ENCODE results near the gene OR2T3. TPM values are rescaled to one million over a fixed set of nuclear protein-coding genes. Genes with fewer than 3 reads are reported as not detected.
"Not testable (repeated sequence)": the region's sequence is repeated elsewhere in the genome, so short reads cannot be mapped to it uniquely, and the experiment has no call there.

The OR2T3 gene, protein sequence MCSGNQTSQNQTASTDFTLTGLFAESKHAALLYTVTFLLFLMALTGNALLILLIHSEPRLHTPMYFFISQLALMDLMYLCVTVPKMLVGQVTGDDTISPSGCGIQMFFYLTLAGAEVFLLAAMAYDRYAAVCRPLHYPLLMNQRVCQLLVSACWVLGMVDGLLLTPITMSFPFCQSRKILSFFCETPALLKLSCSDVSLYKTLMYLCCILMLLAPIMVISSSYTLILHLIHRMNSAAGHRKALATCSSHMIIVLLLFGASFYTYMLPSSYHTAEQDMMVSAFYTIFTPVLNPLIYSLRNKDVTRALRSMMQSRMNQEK
- polyA plus RNA-seq (not detected in 2 replicates), polyA minus RNA-seq (not detected in 2 replicates)

DNA sequence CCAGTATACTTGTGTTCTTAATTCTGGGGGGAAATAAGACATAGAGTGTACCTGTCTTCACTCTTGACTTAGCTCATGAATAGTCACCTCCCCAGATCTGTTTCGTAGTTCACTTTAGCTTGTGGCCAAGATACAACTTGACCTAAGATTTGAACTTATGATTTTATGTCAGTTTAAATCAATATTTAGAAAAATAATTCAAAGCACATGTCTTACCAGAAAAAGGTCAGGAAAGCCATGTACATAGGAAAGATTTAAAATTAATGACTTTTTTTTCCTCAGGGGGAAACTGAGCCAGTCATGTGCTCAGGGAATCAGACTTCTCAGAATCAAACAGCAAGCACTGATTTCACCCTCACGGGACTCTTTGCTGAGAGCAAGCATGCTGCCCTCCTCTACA, at the start of gene OR2T3:
Gene OR2T3, plus strand, starts transcription at position 301 of the 400 bp plus-strand sequence. Its CDS starts 0 bp downstream, at position 301.
- not testable (repeated sequence) for H3K9me3 ChIP-seq (ENCODE audit: low read length); H3F3A ChIP-seq (ENCODE audit: insufficient read depth, low read length, poor library complexity, severe bottlenecking)

DNA sequence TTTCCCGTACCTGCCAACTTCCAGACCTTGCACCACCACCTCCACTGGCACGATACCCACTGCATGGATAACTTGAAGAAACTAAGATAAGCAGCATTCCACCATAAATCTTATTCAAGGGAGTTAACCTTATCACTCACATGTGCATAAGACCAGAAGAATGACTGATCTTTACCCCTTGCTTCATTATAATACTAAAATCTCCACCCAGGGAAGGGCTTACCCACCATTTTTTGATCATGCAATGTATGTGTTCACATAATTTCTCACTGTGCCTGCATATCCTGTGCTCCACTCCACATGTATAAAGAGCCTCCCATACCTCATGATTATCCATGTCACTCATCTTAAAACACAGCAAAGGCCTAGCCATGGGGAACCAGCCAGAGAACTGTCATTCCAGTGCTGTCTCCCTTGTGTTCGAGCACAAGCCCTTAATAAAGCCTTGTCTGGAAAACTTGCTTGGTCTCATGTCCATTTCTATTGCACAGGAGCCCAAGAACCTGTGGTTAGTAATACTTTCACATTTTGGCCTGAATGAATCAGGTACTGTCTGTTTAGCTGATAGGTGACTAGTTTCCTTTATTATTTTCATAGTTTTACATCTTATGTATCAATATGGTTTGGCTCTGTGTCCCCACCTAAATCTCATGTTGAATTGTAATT, 45.5 kb upstream of the OR2T3 start:
- not testable (repeated sequence) for H3F3A ChIP-seq (ENCODE audit: insufficient read depth, low read length, poor library complexity, severe bottlenecking); H3K4me2 ChIP-seq (ENCODE audit: low read length); H3K9me3 ChIP-seq (ENCODE audit: low read length); H3K27ac ChIP-seq (ENCODE audit: low read length); H3K4me3 ChIP-seq (ENCODE audit: low read length); H3K9me2 ChIP-seq (ENCODE audit: insufficient read depth, low read length); H4K20me1 ChIP-seq (ENCODE audit: insufficient read depth); H3K36me3 ChIP-seq (ENCODE audit: insufficient read depth, low read length); H3K27me3 ChIP-seq (ENCODE audit: insufficient read depth, low read depth, low read length); H3K9ac ChIP-seq (ENCODE audit: low read length); H3K79me2 ChIP-seq (replicated peaks; ENCODE audit: insufficient read depth, low read length); H2AFZ ChIP-seq (ENCODE audit: low read depth, low read length)

More for the DNA sequence above, at the start of gene OR2T3:
- H4K20me1 ChIP-seq (ENCODE audit: insufficient read depth); H2AFZ ChIP-seq (ENCODE audit: low read depth, low read length); H3K9ac ChIP-seq (ENCODE audit: low read length); H3K27me3 ChIP-seq (ENCODE audit: insufficient read depth, low read depth, low read length); H3K4me3 ChIP-seq (ENCODE audit: low read length); H3K79me2 ChIP-seq (replicated peaks; ENCODE audit: insufficient read depth, low read length); H3K9me2 ChIP-seq (ENCODE audit: insufficient read depth, low read length); H3K36me3 ChIP-seq (ENCODE audit: insufficient read depth, low read length); H3K27ac ChIP-seq (ENCODE audit: low read length); H3K4me2 ChIP-seq (ENCODE audit: low read length): not testable (repeated sequence)

DNA sequence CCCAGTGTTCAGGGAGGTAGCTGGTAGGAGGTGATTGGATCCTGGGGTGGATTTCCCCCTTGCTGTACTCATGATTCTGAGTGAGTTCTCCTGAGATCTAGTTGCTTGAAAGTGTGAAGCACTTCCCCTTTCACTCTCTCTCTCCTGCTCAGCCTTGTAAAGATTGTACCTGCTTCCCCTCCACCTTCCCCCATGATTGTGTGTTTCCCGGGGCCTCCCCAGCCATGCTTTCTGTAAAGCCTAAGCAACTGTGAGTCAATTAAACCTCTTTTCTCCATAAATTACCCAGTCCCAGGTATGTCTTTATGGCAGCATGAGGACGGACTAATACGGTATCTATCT, 45.0 kb upstream of the OR2T3 start:
- not testable (repeated sequence) for H3F3A ChIP-seq (ENCODE audit: insufficient read depth, low read length, poor library complexity, severe bottlenecking); H3K9me2 ChIP-seq (ENCODE audit: insufficient read depth, low read length); H3K79me2 ChIP-seq (replicated peaks; ENCODE audit: insufficient read depth, low read length); H3K9me3 ChIP-seq (ENCODE audit: low read length); H3K27ac ChIP-seq (ENCODE audit: low read length); H4K20me1 ChIP-seq (ENCODE audit: insufficient read depth); H3K4me2 ChIP-seq (ENCODE audit: low read length); H3K9ac ChIP-seq (ENCODE audit: low read length); H3K4me3 ChIP-seq (ENCODE audit: low read length); H3K36me3 ChIP-seq (ENCODE audit: insufficient read depth, low read length); H3K27me3 ChIP-seq (ENCODE audit: insufficient read depth, low read depth, low read length); H2AFZ ChIP-seq (ENCODE audit: low read depth, low read length)

DNA sequence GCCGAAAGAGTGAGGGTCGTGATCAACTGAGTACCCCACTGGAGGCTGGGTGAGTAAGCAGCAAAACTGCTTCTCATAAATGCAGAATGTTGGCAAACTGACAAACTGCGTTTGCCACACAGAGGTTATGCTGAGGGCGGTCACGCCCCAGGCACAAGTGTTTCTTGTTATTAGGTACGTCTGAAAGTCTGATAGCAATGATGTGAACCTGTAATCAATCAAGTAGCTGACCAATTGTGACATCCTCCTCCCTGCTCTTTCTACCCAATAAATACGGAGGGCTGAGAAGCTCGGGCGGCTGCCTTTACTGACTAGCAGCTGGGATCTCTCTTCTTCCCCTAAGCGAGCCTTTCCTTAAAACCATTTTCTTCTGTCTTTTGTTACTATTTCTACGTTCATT, 41.5 kb upstream of the OR2T3 start:
- not testable (repeated sequence) for H2AFZ ChIP-seq (ENCODE audit: low read depth, low read length); H4K20me1 ChIP-seq (ENCODE audit: insufficient read depth); H3K9me3 ChIP-seq (ENCODE audit: low read length); H3F3A ChIP-seq (ENCODE audit: insufficient read depth, low read length, poor library complexity, severe bottlenecking); H3K4me2 ChIP-seq (ENCODE audit: low read length); H3K27ac ChIP-seq (ENCODE audit: low read length); H3K4me3 ChIP-seq (ENCODE audit: low read length); H3K9me2 ChIP-seq (ENCODE audit: insufficient read depth, low read length); H3K27me3 ChIP-seq (ENCODE audit: insufficient read depth, low read depth, low read length); H3K9ac ChIP-seq (ENCODE audit: low read length); H3K36me3 ChIP-seq (ENCODE audit: insufficient read depth, low read length); H3K79me2 ChIP-seq (replicated peaks; ENCODE audit: insufficient read depth, low read length)

DNA sequence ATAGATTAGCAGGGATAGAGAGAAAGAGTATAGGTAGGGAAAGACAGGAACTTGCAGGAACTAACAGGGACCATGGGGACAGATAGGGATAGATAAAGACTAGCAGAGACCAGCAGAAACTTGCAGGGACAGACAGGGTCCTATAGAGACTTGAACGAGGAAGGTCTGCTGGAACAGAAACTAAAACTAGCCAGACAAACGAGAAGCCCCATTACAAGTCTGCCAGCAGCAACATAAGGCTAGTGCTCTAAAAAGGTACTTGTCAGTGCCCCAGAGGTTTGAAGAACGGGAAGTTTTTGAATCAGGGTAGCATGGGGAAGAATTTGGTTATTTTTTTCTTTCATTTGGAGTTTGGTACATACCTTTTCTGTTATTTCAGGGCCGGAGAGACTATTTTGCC, 41.0 kb upstream of the OR2T3 start:
- not testable (repeated sequence) for H3K27me3 ChIP-seq (ENCODE audit: insufficient read depth, low read depth, low read length); H3K9ac ChIP-seq (ENCODE audit: low read length); H3K36me3 ChIP-seq (ENCODE audit: insufficient read depth, low read length); H3K79me2 ChIP-seq (replicated peaks; ENCODE audit: insufficient read depth, low read length); H2AFZ ChIP-seq (ENCODE audit: low read depth, low read length); H3K27ac ChIP-seq (ENCODE audit: low read length); H3K9me3 ChIP-seq (ENCODE audit: low read length); H3K9me2 ChIP-seq (ENCODE audit: insufficient read depth, low read length); H3K4me2 ChIP-seq (ENCODE audit: low read length); H3F3A ChIP-seq (ENCODE audit: insufficient read depth, low read length, poor library complexity, severe bottlenecking); H3K4me3 ChIP-seq (ENCODE audit: low read length); H4K20me1 ChIP-seq (ENCODE audit: insufficient read depth)

DNA sequence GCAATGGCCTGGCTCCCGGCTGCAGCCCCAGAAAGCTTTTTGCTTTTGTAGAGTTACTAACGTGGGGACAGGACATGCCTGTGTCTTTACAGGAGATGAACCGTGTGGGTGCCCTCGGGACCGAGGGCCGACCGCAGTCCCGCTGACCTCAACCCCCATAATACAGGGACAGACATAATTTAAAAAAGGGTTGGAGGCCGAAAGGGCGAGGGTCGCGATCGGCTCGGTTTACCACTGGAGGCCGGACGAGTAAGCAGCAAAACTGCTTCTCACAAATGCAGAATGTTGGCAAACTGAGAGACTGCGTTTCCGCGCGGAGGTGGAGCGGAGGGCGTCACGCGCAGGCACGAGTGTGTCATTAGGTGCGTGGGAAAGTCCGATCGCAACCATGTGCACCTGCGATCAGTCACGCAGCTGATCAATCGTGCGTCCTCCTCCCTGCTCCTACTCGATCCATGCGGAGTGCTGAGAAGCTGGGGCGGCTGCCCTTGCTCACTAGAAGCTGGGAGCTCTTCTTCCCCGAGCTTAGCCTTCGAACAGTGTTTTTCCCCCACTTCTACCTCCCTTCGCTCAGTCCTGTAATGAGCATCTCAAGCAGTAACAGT, 39.2 kb upstream of the OR2T3 start:
- H3K27ac ChIP-seq (ENCODE audit: low read length); H3K27me3 ChIP-seq (ENCODE audit: insufficient read depth, low read depth, low read length); H3K4me3 ChIP-seq (ENCODE audit: low read length); H3K9me3 ChIP-seq (ENCODE audit: low read length); H3F3A ChIP-seq (ENCODE audit: insufficient read depth, low read length, poor library complexity, severe bottlenecking); H4K20me1 ChIP-seq (ENCODE audit: insufficient read depth); H2AFZ ChIP-seq (ENCODE audit: low read depth, low read length); H3K36me3 ChIP-seq (ENCODE audit: insufficient read depth, low read length); H3K9me2 ChIP-seq (ENCODE audit: insufficient read depth, low read length); H3K9ac ChIP-seq (ENCODE audit: low read length); H3K79me2 ChIP-seq (replicated peaks; ENCODE audit: insufficient read depth, low read length); H3K4me2 ChIP-seq (ENCODE audit: low read length): not testable (repeated sequence)

DNA sequence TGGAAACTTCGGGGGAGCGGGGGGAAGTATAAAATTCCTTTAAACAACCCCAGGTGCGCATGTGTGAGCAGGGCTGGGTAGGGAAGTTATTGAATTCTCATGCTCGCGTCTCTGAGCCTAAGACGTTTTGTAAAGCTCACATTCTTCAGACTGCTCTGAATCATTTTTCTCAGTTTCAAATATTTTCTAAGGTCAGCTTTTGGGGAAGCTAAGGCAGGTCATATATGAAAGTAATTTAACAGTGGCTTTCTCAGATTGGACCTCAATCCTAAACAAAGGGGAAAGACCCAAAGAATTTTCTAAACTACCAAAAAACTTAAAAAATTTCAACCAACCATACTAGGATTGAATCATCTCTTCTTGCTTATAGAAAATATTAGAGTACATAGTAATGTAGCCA, 38.2 kb upstream of the OR2T3 start:
- H3K4me2 ChIP-seq (ENCODE audit: low read length); H3K27me3 ChIP-seq (ENCODE audit: insufficient read depth, low read depth, low read length); H2AFZ ChIP-seq (ENCODE audit: low read depth, low read length); H4K20me1 ChIP-seq (ENCODE audit: insufficient read depth); H3K36me3 ChIP-seq (ENCODE audit: insufficient read depth, low read length); H3K9ac ChIP-seq (ENCODE audit: low read length); H3K9me2 ChIP-seq (ENCODE audit: insufficient read depth, low read length); H3F3A ChIP-seq (ENCODE audit: insufficient read depth, low read length, poor library complexity, severe bottlenecking); H3K27ac ChIP-seq (ENCODE audit: low read length); H3K79me2 ChIP-seq (replicated peaks; ENCODE audit: insufficient read depth, low read length); H3K4me3 ChIP-seq (ENCODE audit: low read length); H3K9me3 ChIP-seq (ENCODE audit: low read length): not testable (repeated sequence)

DNA sequence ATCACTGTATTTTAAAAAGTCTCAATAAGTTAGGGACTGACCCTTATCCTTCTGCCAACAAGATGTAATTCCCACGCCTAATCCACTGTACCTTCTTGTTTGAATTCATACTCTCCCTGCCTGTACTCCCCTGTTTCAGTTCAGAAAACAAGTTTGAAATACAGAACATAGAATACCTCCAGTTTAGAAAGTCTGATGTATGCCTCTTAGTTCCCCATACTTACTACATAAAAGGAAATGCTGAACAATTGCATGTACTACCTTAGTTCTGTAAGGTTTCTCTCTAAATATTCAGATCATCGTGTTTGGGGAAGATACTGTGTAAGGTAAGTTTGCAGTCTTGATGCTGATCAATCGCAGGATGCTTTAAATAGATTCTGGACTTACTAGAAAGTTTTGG, 36.8 kb upstream of the OR2T3 start:
- H3K4me2 ChIP-seq (ENCODE audit: low read length); H3K9me3 ChIP-seq (ENCODE audit: low read length); H3K27me3 ChIP-seq (ENCODE audit: insufficient read depth, low read depth, low read length); H3K36me3 ChIP-seq (ENCODE audit: insufficient read depth, low read length); H3K9ac ChIP-seq (ENCODE audit: low read length); H3F3A ChIP-seq (ENCODE audit: insufficient read depth, low read length, poor library complexity, severe bottlenecking); H4K20me1 ChIP-seq (ENCODE audit: insufficient read depth); H3K9me2 ChIP-seq (ENCODE audit: insufficient read depth, low read length); H3K4me3 ChIP-seq (ENCODE audit: low read length); H3K79me2 ChIP-seq (replicated peaks; ENCODE audit: insufficient read depth, low read length); H3K27ac ChIP-seq (ENCODE audit: low read length); H2AFZ ChIP-seq (ENCODE audit: low read depth, low read length): not testable (repeated sequence)

Measured in neural cell (in vitro differentiated cells).